Activated gamma-delta T cell treated with anti-CD3 and anti-CD28 coated beads, Interleukin-2, amount 50 U/mL, for 16 hours (primary cell): ENCODE results near the gene SLC25A25.
"Not testable (repeated sequence)": the region's sequence is repeated elsewhere in the genome, so short reads cannot be mapped to it uniquely, and the experiment has no call there.

ENCODE experiments used
- DNase-seq: peaks from one replicate; pipeline ENCODE4 v3.0.0-alpha.2; 2020; ENCODE audit warnings: low read depth

The SLC25A25 gene

GRCh38 chr9:128124873-128125579 lies 57.0 kb downstream of the SLC25A25 start:
- DNase-seq, result no peak

GRCh38 chr9:128125580-128126354 lies 57.7 kb downstream of the SLC25A25 start:
- DNase-seq, result no peak

GRCh38 chr9:128127568-128127989 lies 59.5 kb downstream of the SLC25A25 start, which contains the start of gene PTGES2:
Gene PTGES2 (minus strand): TSS chr9:128127729. CDS start chr9:128127717, 12 bp downstream.
- peak; percentile 63 for DNase-seq

GRCh38 chr9:128127990-128128835 lies 60.2 kb downstream of the SLC25A25 start:
- DNase-seq, result peak; percentile 70

GRCh38 chr9:128128836-128129590 lies 61.0 kb downstream of the SLC25A25 start:
- DNase-seq, result no peak

GRCh38 chr9:128129976-128130590 lies 62.1 kb downstream of the SLC25A25 start:
- DNase-seq, result peak; percentile 30

- not testable (repeated sequence) for DNase-seq
Observed at GRCh38 chr9:128130651-128131050, 62.6 kb downstream of the SLC25A25 start.

GRCh38 chr9:128131346-128131745 lies 63.3 kb downstream of the SLC25A25 start:
- DNase-seq, result not testable (repeated sequence)

GRCh38 chr9:128132139-128132538 lies 64.1 kb downstream of the SLC25A25 start:
- not testable (repeated sequence) for DNase-seq

- DNase-seq, result not testable (repeated sequence)
Observed at GRCh38 chr9:128135561-128135960, 67.5 kb downstream of the SLC25A25 start.

GRCh38 chr9:128136816-128137793 lies 69.1 kb downstream of the SLC25A25 start:
- no peak for DNase-seq

- no peak for DNase-seq
Observed at GRCh38 chr9:128138001-128138400, 70.0 kb downstream of the SLC25A25 start.

GRCh38 chr9:128139621-128140020 lies 71.6 kb downstream of the SLC25A25 start:
- no peak for DNase-seq

GRCh38 chr9:128141604-128142003 lies 73.6 kb downstream of the SLC25A25 start:
- DNase-seq, result no peak

- DNase-seq, result no peak
Observed at GRCh38 chr9:128142061-128142460, 74.0 kb downstream of the SLC25A25 start.

- DNase-seq, result no peak
Observed at GRCh38 chr9:128142596-128142995, 74.6 kb downstream of the SLC25A25 start.

- DNase-seq, result no peak
Observed at GRCh38 chr9:128143525-128144238, 75.7 kb downstream of the SLC25A25 start.

- no peak for DNase-seq
Observed at GRCh38 chr9:128144239-128145181, 76.5 kb downstream of the SLC25A25 start.
